Right lobe of liver (tissue), 6 donors: ENCODE measurements around the gene CASQ2. TPM values are rescaled to one million over a fixed set of nuclear protein-coding genes. Genes with fewer than 3 reads are reported as not detected.

Experiments
- ATAC-seq, 4 donors: fragments of 200-7000 bp; cut with Tn5 transposase; one replicate each; pipeline ENCODE4 v1.9.1; 2020; ENCODE audit warnings: mild to moderate bottlenecking in 4 of 4, moderate library complexity in 4 of 4
- DNase-seq, 3 donors: peaks; one replicate each; pipeline ENCODE4 v3.0.0-alpha.2; 2020
- H3K27ac ChIP-seq, 3 donors: fragments of 200-600 bp; one replicate each; pipeline ENCODE4 v1.8.0; 2022
- H3K27me3 ChIP-seq, 2 donors: fragments of 200-600 bp; one replicate each; pipeline ENCODE4 v1.8.0; 2022
- H3K36me3 ChIP-seq, 4 donors: fragments of 200-600 bp; sonication (generic) in 1 of 4; one replicate each; pipeline versions ENCODE4 v1.5.1 to v1.8.0; 2017 to 2022; ENCODE audit warnings: control low read depth in 1 of 4
- H3K4me1 ChIP-seq, 4 donors: fragments of 200-600 bp; sonication (generic) in 1 of 4; one replicate each; pipeline versions ENCODE4 v1.5.1 to v1.8.0; 2017 to 2022; ENCODE audit warnings: control low read depth in 1 of 4
- H3K4me3 ChIP-seq, 3 donors: fragments of 200-600 bp; one replicate each; pipeline ENCODE4 v1.8.0; 2022
- H3K9me3 ChIP-seq, 4 donors: fragments of 200-600 bp; sonication (generic) in 1 of 4; one replicate each; pipeline versions ENCODE4 v1.5.1 to v1.8.0; 2017 to 2022; ENCODE audit warnings: control low read depth in 1 of 4
- CTCF ChIP-seq, 4 donors: fragments of 200-600 bp in 3 of 4; fragments of 450-650 bp in 1 of 4; IDR thresholded peaks; one replicate each; pipeline versions ENCODE4 v1.5.1 to v1.8.0; 2016 to 2022; ENCODE audit warnings: antibody characterized with exemption in 4 of 4, mild to moderate bottlenecking in 2 of 4
- POLR2A ChIP-seq: fragments of 450-650 bp; IDR thresholded peaks from one replicate; pipeline ENCODE4 v1.6.1; 2017; ENCODE audit warnings: antibody characterized with exemption, mild to moderate bottlenecking
- WGBS: methylation state at CpG from one replicate; pipeline ENCODE4 v1.1.6; 2018; ENCODE audit warnings: low coverage, low lambda C conversion rate; ENCODE audit not compliant: insufficient coverage; ENCODE audit errors: missing lambda C conversion rate; 5-methylcytosine and 5-hydroxymethylcytosine counted together
- intact Hi-C, 2 donors: fragments of 100-400 bp; cut with DNase I; formaldehyde crosslinking; loops; one replicate each; pipeline versions ENCODE4 v1.11.2 to v1.14.1; 2022
- total RNA-seq, 6 experiments: library from RNA; depleted of rRNA in 2 of 6; stranded (reverse); fragments of >200 nt in 2 of 6; fragmentation: NEBNext Ultra II Directional in 3 of 6; extraction: Animal tissue kit (Norgen Biotek cat#: 25700) in 3 of 6; gene quantifications; one replicate each; pipeline versions ENCODE4 v1.1.0 to v1.2.4, GENCODE V29; 2016 to 2023
- donor health status: DM: no; HTN: yes; CAD: no.
- donor health status: DM: no; HTN: no; CAD: no.
- donor health status: DM: no; HTN: no; CAD: no.
- donor health status: DM: no; HTN: yes; CAD: no.
- donor health status: DM: no; HTN: yes; CAD: no.

The CASQ2 gene
- total RNA-seq, 6 experiments from 2014 or later: 0.09 to 0.44 (median 0.21) TPM; not detected in 2

DNA sequence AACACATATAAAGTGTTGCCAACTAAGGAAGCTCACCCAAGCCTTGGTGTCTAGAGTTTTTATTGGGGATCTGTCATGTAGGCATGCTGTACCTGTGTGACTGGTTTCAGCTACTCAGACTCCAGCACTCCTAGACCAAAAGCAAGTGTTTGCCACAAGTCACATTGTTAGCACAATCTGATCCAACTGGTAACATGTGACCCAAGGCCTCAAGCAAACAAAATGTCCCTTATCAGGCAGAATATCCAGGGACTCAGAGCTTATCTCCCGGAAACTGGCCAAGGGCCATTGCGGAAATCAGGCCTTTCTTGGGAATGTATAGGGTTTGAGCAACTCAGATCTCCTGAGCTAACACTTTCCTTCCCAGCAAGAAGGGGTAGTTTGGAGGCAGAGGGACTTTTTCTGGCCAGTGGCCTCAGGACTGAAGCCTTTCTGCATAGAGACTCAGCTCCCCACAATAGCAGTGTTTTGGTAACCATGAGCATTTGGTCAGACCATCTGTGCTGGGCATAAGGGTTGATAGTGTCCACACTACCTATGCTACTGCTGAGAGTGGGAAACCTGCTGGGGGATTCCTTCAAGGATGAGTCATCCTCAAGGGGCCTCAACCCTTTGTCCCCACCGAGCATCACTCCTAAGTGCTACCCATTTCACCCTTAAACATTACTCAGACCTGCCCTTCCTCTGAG, 42.8 kb upstream of the CASQ2 start:
- Histone ChIP-seq H3K36me3 (no peaks in the 10 kb centered on the region), H3K27ac (no peak overlapping the region), H3K27me3 (no peaks in the 10 kb centered on the region), H3K4me1 (no peaks in the 10 kb centered on the region), H3K4me3 (no peak overlapping the region), H3K9me3 (no peaks in the 10 kb centered on the region)
- intact Hi-C loops: no loop called here
- peak; percentile 60 to 86 (median 70) for ATAC-seq
- peak in 1 of 3 donors; percentile 39 for DNase-seq
- TF ChIP-seq POLR2A: no peak
- no peak for TF ChIP-seq CTCF (IDR thresholded peaks at IDR 0.05)
- WGBS: no CpG with 5 or more reads among the region's 3 CpGs

GRCh38 chr1:115810609-115811008, 42.1 kb upstream of the CASQ2 start:
- peak in 1 of 4 donors; percentile 10 for ATAC-seq
- intact Hi-C loops: no loop called here

GRCh38 chr1:115809847-115810246, 41.3 kb upstream of the CASQ2 start:
- DNase-seq: no peak
- WGBS: 70% methylated on average over 2 of the region's 2 CpGs
- Histone ChIP-seq H3K36me3 (no peaks in the 10 kb centered on the region), H3K9me3 (no peaks in the 10 kb centered on the region), H3K27ac (no peak overlapping the region), H3K27me3 (no peaks in the 10 kb centered on the region), H3K4me3 (no peak overlapping the region), H3K4me1 (no peaks in the 10 kb centered on the region)
- intact Hi-C loops: loop anchor here (5.0 to 10.0 kb wide), 2 partner anchors 172 to 175 kb away; no protein-coding TSS in a partner anchor
- ATAC-seq: no peak
- TF ChIP-seq POLR2A (no peak), CTCF (IDR thresholded peaks at IDR 0.05) (no peak)

More at GRCh38 chr1:115810609-115811008, 42.1 kb upstream of the CASQ2 start:
- no peak for DNase-seq
- H3K4me1 ChIP-seq: no peaks in the 10 kb centered on the region
- TF ChIP-seq POLR2A (no peak), CTCF (IDR thresholded peaks at IDR 0.05) (no peak)
- no peak overlapping the region for H3K4me3 ChIP-seq
- no peak overlapping the region for H3K27ac ChIP-seq
- H3K36me3 ChIP-seq: no peaks in the 10 kb centered on the region
- 70% methylated on average over 2 of the region's 2 CpGs for WGBS
- no peaks in the 10 kb centered on the region for H3K27me3 ChIP-seq
- H3K9me3 ChIP-seq: no peaks in the 10 kb centered on the region

- Histone ChIP-seq H3K4me3 (no peak overlapping the region), H3K9me3 (no peaks in the 10 kb centered on the region), H3K4me1 (no peaks in the 10 kb centered on the region), H3K36me3 (no peaks in the 10 kb centered on the region), H3K27ac (no peak overlapping the region), H3K27me3 (no peaks in the 10 kb centered on the region)
- ATAC-seq (no peak), DNase-seq (no peak)
- intact Hi-C loops: loop anchor here (5.0 to 10.0 kb wide), 2 partner anchors 173 to 176 kb away; no protein-coding TSS in a partner anchor
- TF ChIP-seq CTCF (IDR thresholded peaks at IDR 0.05) (no peak), POLR2A (no peak)
Measured at GRCh38 chr1:115809076-115809475, 40.6 kb upstream of the CASQ2 start.
